Measurements from ENCODE around the gene PNRC1.

GRCh38 chr6:89116702-89117101 is 36.2 kb downstream of the PNRC1 start:
- TF ChIP-seq CREB1 (CRISPR knock-in tag; IDR thresholded peaks at IDR 0.05; ENCODE audit: low read depth) (no peak), EZH2phosphoT487 (IDR thresholded peaks at IDR 0.05; ENCODE audit: unreplicated experiment) (no peak), NANOG (IDR thresholded peaks at IDR 0.05; ENCODE audit: borderline replicate concordance) (no peak), ETS1 (IDR thresholded peaks at IDR 0.05) (no peak), ZNF114 (CRISPR knock-in tag; IDR thresholded peaks at IDR 0.05) (no peak), EZH2 (IDR thresholded peaks at IDR 0.05; ENCODE audit: low read depth, unreplicated experiment) (no peak), POLR2AphosphoS5 (IDR thresholded peaks at IDR 0.05; ENCODE audit: low read depth) (no peak), JUNB (IDR thresholded peaks at IDR 0.05; ENCODE audit: unreplicated experiment) (no peak), ZNF331 (CRISPR knock-in tag; IDR thresholded peaks at IDR 0.05; ENCODE audit: low read depth) (no peak)
- TF ChIP-seq, protein P1, sequence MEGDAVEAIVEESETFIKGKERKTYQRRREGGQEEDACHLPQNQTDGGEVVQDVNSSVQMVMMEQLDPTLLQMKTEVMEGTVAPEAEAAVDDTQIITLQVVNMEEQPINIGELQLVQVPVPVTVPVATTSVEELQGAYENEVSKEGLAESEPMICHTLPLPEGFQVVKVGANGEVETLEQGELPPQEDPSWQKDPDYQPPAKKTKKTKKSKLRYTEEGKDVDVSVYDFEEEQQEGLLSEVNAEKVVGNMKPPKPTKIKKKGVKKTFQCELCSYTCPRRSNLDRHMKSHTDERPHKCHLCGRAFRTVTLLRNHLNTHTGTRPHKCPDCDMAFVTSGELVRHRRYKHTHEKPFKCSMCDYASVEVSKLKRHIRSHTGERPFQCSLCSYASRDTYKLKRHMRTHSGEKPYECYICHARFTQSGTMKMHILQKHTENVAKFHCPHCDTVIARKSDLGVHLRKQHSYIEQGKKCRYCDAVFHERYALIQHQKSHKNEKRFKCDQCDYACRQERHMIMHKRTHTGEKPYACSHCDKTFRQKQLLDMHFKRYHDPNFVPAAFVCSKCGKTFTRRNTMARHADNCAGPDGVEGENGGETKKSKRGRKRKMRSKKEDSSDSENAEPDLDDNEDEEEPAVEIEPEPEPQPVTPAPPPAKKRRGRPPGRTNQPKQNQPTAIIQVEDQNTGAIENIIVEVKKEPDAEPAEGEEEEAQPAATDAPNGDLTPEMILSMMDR (conservative IDR thresholded peaks at IDR 0.05; ENCODE audit: low read depth in 2 of 2) = no peak
- TF ChIP-seq, protein P2, sequence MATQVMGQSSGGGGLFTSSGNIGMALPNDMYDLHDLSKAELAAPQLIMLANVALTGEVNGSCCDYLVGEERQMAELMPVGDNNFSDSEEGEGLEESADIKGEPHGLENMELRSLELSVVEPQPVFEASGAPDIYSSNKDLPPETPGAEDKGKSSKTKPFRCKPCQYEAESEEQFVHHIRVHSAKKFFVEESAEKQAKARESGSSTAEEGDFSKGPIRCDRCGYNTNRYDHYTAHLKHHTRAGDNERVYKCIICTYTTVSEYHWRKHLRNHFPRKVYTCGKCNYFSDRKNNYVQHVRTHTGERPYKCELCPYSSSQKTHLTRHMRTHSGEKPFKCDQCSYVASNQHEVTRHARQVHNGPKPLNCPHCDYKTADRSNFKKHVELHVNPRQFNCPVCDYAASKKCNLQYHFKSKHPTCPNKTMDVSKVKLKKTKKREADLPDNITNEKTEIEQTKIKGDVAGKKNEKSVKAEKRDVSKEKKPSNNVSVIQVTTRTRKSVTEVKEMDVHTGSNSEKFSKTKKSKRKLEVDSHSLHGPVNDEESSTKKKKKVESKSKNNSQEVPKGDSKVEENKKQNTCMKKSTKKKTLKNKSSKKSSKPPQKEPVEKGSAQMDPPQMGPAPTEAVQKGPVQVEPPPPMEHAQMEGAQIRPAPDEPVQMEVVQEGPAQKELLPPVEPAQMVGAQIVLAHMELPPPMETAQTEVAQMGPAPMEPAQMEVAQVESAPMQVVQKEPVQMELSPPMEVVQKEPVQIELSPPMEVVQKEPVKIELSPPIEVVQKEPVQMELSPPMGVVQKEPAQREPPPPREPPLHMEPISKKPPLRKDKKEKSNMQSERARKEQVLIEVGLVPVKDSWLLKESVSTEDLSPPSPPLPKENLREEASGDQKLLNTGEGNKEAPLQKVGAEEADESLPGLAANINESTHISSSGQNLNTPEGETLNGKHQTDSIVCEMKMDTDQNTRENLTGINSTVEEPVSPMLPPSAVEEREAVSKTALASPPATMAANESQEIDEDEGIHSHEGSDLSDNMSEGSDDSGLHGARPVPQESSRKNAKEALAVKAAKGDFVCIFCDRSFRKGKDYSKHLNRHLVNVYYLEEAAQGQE (IDR thresholded peaks at IDR 0.05; ENCODE audit: unreplicated experiment) = no peak

All from GM23338 (cell line).